Lower leg skin (tissue), 3 donors: ENCODE measurements around the gene ZNF292.

Experiments used
- POLR2A ChIP-seq, 2 donors: fragments of 450-650 bp; IDR thresholded peaks; one replicate each; pipeline ENCODE4 v1.6.1; 2016 to 2017; ENCODE audit warnings: antibody characterized with exemption in 2 of 2, mild to moderate bottlenecking in 1 of 2, moderate library complexity in 1 of 2
- TF ChIP-seq, protein P1 (sequence below), 3 donors: fragments of 450-650 bp; IDR thresholded peaks; one replicate each; pipeline ENCODE4 v1.5.1; 2016; ENCODE audit warnings: antibody characterized with exemption in 3 of 3, mild to moderate bottlenecking in 3 of 3, moderate library complexity in 2 of 3

DNA sequence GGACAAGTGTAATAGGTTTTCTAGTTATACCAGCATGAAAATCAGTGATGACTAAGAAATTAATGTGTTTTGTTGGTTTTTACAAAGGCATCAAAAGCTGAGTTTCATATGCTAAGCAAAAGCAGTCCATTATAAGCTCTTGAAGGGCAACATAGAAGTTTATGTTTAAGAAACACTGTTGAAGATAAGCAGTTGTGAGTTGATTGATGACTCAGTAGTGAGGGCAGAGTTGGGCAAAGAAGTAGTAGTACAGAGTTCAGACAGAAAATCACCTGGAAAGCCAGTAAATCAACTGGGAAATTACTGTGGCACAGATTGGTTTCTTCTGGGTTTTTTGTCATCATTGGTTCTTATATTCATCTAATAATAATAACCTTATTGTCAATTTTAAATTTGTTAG, 89.0 kb downstream of the ZNF292 start:
- TF ChIP-seq, protein P1, sequence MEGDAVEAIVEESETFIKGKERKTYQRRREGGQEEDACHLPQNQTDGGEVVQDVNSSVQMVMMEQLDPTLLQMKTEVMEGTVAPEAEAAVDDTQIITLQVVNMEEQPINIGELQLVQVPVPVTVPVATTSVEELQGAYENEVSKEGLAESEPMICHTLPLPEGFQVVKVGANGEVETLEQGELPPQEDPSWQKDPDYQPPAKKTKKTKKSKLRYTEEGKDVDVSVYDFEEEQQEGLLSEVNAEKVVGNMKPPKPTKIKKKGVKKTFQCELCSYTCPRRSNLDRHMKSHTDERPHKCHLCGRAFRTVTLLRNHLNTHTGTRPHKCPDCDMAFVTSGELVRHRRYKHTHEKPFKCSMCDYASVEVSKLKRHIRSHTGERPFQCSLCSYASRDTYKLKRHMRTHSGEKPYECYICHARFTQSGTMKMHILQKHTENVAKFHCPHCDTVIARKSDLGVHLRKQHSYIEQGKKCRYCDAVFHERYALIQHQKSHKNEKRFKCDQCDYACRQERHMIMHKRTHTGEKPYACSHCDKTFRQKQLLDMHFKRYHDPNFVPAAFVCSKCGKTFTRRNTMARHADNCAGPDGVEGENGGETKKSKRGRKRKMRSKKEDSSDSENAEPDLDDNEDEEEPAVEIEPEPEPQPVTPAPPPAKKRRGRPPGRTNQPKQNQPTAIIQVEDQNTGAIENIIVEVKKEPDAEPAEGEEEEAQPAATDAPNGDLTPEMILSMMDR (IDR thresholded peaks at IDR 0.05): no peak
- TF ChIP-seq POLR2A (IDR thresholded peaks at IDR 0.05): no peak
